ENCODE measurements around the gene LPCAT1.

LPCAT1 gene

GRCh38 chr5:1527533-1528205, 3.9 kb upstream of the LPCAT1 start:
- ATAC-seq, result no peak
- TF ChIP-seq ESRRG (CRISPR knock-in tag; IDR thresholded peaks at IDR 0.05), result no peak
- no peak for TF ChIP-seq TOX (CRISPR knock-in tag; IDR thresholded peaks at IDR 0.05; ENCODE audit: borderline replicate concordance)
- TF ChIP-seq ZNF565 (CRISPR knock-in tag; conservative IDR thresholded peaks at IDR 0.05; ENCODE audit: low read depth), result no peak
- TF ChIP-seq ZFP3 (CRISPR knock-in tag; IDR thresholded peaks at IDR 0.05), result no peak
- TF ChIP-seq POU6F1 (CRISPR knock-in tag; IDR thresholded peaks at IDR 0.05; ENCODE audit: borderline replicate concordance, low read depth), result no peak
- no peak for TF ChIP-seq ZNF8 (CRISPR knock-in tag; IDR thresholded peaks at IDR 0.05)
- no peak for TF ChIP-seq TCF4 (CRISPR knock-in tag; IDR thresholded peaks at IDR 0.05; ENCODE audit: borderline replicate concordance)
- TF ChIP-seq ZNF70 (CRISPR knock-in tag; IDR thresholded peaks at IDR 0.05), result no peak
- TF ChIP-seq ZFP30 (CRISPR knock-in tag; IDR thresholded peaks at IDR 0.05), result no peak
- no peak for TF ChIP-seq PPARA (CRISPR knock-in tag; IDR thresholded peaks at IDR 0.05; ENCODE audit: borderline replicate concordance)
- no peak for TF ChIP-seq ISL1 (CRISPR knock-in tag; IDR thresholded peaks at IDR 0.05)
- TF ChIP-seq ZC3H10 (CRISPR knock-in tag; IDR thresholded peaks at IDR 0.05), result no peak
- no peak for TF ChIP-seq CREB5 (CRISPR knock-in tag; IDR thresholded peaks at IDR 0.05; ENCODE audit: low read depth)
- no peak for TF ChIP-seq CSRNP3 (CRISPR knock-in tag; IDR thresholded peaks at IDR 0.05)
- no peak for TF ChIP-seq PATZ1 (CRISPR knock-in tag; IDR thresholded peaks at IDR 0.05; ENCODE audit: borderline replicate concordance)
- no peak for TF ChIP-seq ARNTL (CRISPR knock-in tag; IDR thresholded peaks at IDR 0.05; ENCODE audit: borderline replicate concordance, low read depth)
- no peak for TF ChIP-seq TSHZ2 (CRISPR knock-in tag; IDR thresholded peaks at IDR 0.05)
- no peak for TF ChIP-seq RARB (CRISPR knock-in tag; IDR thresholded peaks at IDR 0.05)
- no peak for TF ChIP-seq OSR1 (CRISPR knock-in tag; IDR thresholded peaks at IDR 0.05)
- TF ChIP-seq CSDC2 (CRISPR knock-in tag; IDR thresholded peaks at IDR 0.05), result no peak

- TF ChIP-seq PATZ1 (CRISPR knock-in tag; IDR thresholded peaks at IDR 0.05; ENCODE audit: borderline replicate concordance) (no peak), TOX (CRISPR knock-in tag; IDR thresholded peaks at IDR 0.05; ENCODE audit: borderline replicate concordance) (no peak), TCF4 (CRISPR knock-in tag; IDR thresholded peaks at IDR 0.05; ENCODE audit: borderline replicate concordance) (no peak), OSR1 (CRISPR knock-in tag; IDR thresholded peaks at IDR 0.05) (no peak), CSRNP3 (CRISPR knock-in tag; IDR thresholded peaks at IDR 0.05) (no peak)
- no peak for ATAC-seq
Measured at GRCh38 chr5:1526681-1527131, 2.9 kb upstream of the LPCAT1 start.
